IMR-90 (cell line): ENCODE measurements around the gene ACSBG1. TPM values are rescaled to one million over a fixed set of nuclear protein-coding genes. Genes with fewer than 3 reads are reported as not detected.

Source experiments
- ATAC-seq: fragments of 200-7000 bp; cut with Tn5 transposase; 2 replicates; pipeline ENCODE4 v1.9.1; 2020; ENCODE audit warnings: low read depth, mild to moderate bottlenecking, moderate library complexity
- BruUV-seq: library from RNA; stranded (reverse); fragments of 400-500 nt; replicated peaks from 2 replicates; lab custom pipeline; 2021; lab: Mats Ljungman, UMichigan
- CTCF ChIA-PET: fragments of 300-600 bp; formaldehyde crosslinking; extraction: SDS; loops from one replicate; lab custom pipeline; 2021; ENCODE audit warnings: antibody characterized with exemption; lab: Yijun Ruan, JAX
- POLR2A ChIA-PET: fragments of 300-600 bp; sonication (Branson Sonifier 250); formaldehyde crosslinking; loops from one replicate; lab custom pipeline; 2022; ENCODE audit warnings: antibody characterized with exemption; ENCODE audit not compliant: unreplicated experiment; lab: Charles Lee
- DNase-seq: peaks from one replicate; pipeline ENCODE4 v3.0.0; 2013
- H2AFZ ChIP-seq: replicated peaks from 2 replicates; pipeline ENCODE3; 2013; ENCODE audit warnings: low read length, mild to moderate bottlenecking; ENCODE audit not compliant: poor library complexity
- H2AK5ac ChIP-seq: 2 replicates; pipeline ENCODE4 v1.6.1; 2013; ENCODE audit warnings: low read depth, low read length, inconsistent platforms
- H2AK9ac ChIP-seq: replicated peaks from 2 replicates; pipeline ENCODE3; 2013; ENCODE audit warnings: mild to moderate bottlenecking, low read depth, low read length, moderate library complexity; ENCODE audit not compliant: poor library complexity
- H2BK120ac ChIP-seq: 2 replicates; pipeline ENCODE4 v1.6.1; 2013; ENCODE audit warnings: low read depth, low read length, inconsistent platforms
- H2BK15ac ChIP-seq: 3 replicates; pipeline ENCODE4 v1.6.1; 2013; ENCODE audit warnings: low read depth, low read length, inconsistent platforms
- H2BK20ac ChIP-seq: 2 replicates; pipeline ENCODE4 v1.6.1; 2013; ENCODE audit warnings: low read depth, mild to moderate bottlenecking, inconsistent platforms, low read length, moderate library complexity
- H2BK5ac ChIP-seq: 2 replicates; pipeline ENCODE4 v1.6.1; 2013; ENCODE audit warnings: mild to moderate bottlenecking, low read depth, low read length, inconsistent platforms; ENCODE audit not compliant: poor library complexity, severe bottlenecking
- H3K14ac ChIP-seq: replicated peaks from 2 replicates; pipeline ENCODE4 v1.6.1; 2013; ENCODE audit warnings: low read depth, low read length, inconsistent platforms
- H3K18ac ChIP-seq: 2 replicates; pipeline ENCODE4 v1.6.1; 2013; ENCODE audit warnings: low read depth, low read length, control low read depth
- H3K23ac ChIP-seq: 2 replicates; pipeline ENCODE4 v1.6.1; 2013; ENCODE audit warnings: low read depth, low read length, inconsistent platforms
- H3K27ac ChIP-seq: 2 replicates; pipeline ENCODE4 v1.5.1; 2013; ENCODE audit warnings: mild to moderate bottlenecking, control low read depth, low read length; ENCODE audit not compliant: insufficient read depth
- H3K27me3 ChIP-seq: 2 replicates; pipeline ENCODE4 v1.6.1; 2013; ENCODE audit warnings: low read length; ENCODE audit not compliant: control insufficient read depth, insufficient read depth
- H3K36me3 ChIP-seq: 2 replicates; pipeline ENCODE4 v1.6.1; 2013; ENCODE audit warnings: low read length, mixed read lengths; ENCODE audit not compliant: control insufficient read depth, insufficient read depth
- H3K4ac ChIP-seq: 2 replicates; pipeline ENCODE4 v1.6.1; 2013; ENCODE audit warnings: low read depth, low read length, inconsistent platforms
- H3K4me1 ChIP-seq: 2 replicates; pipeline ENCODE4 v1.6.1; 2013; ENCODE audit warnings: low read length, mixed read lengths; ENCODE audit not compliant: control insufficient read depth, insufficient read depth
- H3K4me2 ChIP-seq: 2 replicates; pipeline ENCODE4 v1.6.1; 2013; ENCODE audit warnings: low read depth, mild to moderate bottlenecking, control low read depth, low read length, moderate library complexity
- H3K4me3 ChIP-seq: 2 replicates; pipeline ENCODE4 v1.5.1; 2013; ENCODE audit warnings: low read depth, mild to moderate bottlenecking, control low read depth, low read length, moderate library complexity; ENCODE audit not compliant: insufficient read depth
- H3K56ac ChIP-seq: 2 replicates; pipeline ENCODE4 v1.6.1; 2013; ENCODE audit warnings: low read length, inconsistent platforms; ENCODE audit not compliant: insufficient read depth; ENCODE audit errors: extremely low read depth
- H3K79me1 ChIP-seq, 2 experiments: 2 replicates each; pipeline ENCODE4 v1.6.1; 2013; ENCODE audit warnings: low read length in 2 of 2, inconsistent platforms in 1 of 2, low read depth in 1 of 2
- H3K9ac ChIP-seq: 2 replicates; pipeline ENCODE4 v1.6.1; 2013; ENCODE audit warnings: low read depth, low read length, control low read depth
- H3K9me1 ChIP-seq: 2 replicates; pipeline ENCODE4 v1.6.1; 2013; ENCODE audit warnings: low read length, inconsistent platforms; ENCODE audit not compliant: insufficient read depth
- H3K9me3 ChIP-seq: 2 replicates; pipeline ENCODE4 v1.6.1; 2013; ENCODE audit warnings: low read length; ENCODE audit not compliant: control insufficient read depth, insufficient read depth
- H4K20me1 ChIP-seq: 2 replicates; pipeline ENCODE4 v1.6.1; 2013; ENCODE audit warnings: low read length, inconsistent platforms; ENCODE audit not compliant: insufficient read depth
- H4K5ac ChIP-seq: 2 replicates; pipeline ENCODE4 v1.6.1; 2013; ENCODE audit warnings: mild to moderate bottlenecking, low read depth, low read length, control low read depth
- H4K8ac ChIP-seq, 2 experiments: 2 replicates each; pipeline ENCODE4 v1.6.1; 2013; ENCODE audit warnings: low read depth in 2 of 2, low read length in 2 of 2, control low read depth in 1 of 2, inconsistent platforms in 1 of 2
- H4K91ac ChIP-seq: 2 replicates; pipeline ENCODE4 v1.6.1; 2013; ENCODE audit warnings: low read depth, low read length, inconsistent platforms; ENCODE audit not compliant: insufficient read depth
- BHLHE40 ChIP-seq: fragments of 150-350 bp; IDR thresholded peaks from 2 replicates; pipeline ENCODE4 v1.6.1; 2016; ENCODE audit warnings: mild to moderate bottlenecking, low read depth, low read length
- CHD1 ChIP-seq: IDR thresholded peaks from 2 replicates; pipeline ENCODE4 v1.6.1; 2012; ENCODE audit warnings: low read depth, low read length, improper control_type of control experiment
- MAFK ChIP-seq: IDR thresholded peaks from 2 replicates; pipeline ENCODE4 v1.6.1; 2012; ENCODE audit warnings: low read depth, low read length, improper control_type of control experiment
- MAZ ChIP-seq: IDR thresholded peaks from 2 replicates; pipeline ENCODE4 v1.6.1; 2012; ENCODE audit warnings: low read depth, mild to moderate bottlenecking, low read length, improper control_type of control experiment, moderate library complexity, borderline replicate concordance
- MXI1 ChIP-seq: IDR thresholded peaks from 2 replicates; pipeline ENCODE4 v1.6.1; 2012; ENCODE audit warnings: low read depth, mild to moderate bottlenecking, low read length, moderate library complexity, borderline replicate concordance
- NFE2L2 ChIP-seq: fragments of 150-350 bp; IDR thresholded peaks from 2 replicates; pipeline ENCODE4 v1.6.1; 2016; ENCODE audit warnings: low read depth, mild to moderate bottlenecking, low read length
- POLR2A ChIP-seq: IDR thresholded peaks from 2 replicates; pipeline ENCODE4 v1.6.1; 2012; ENCODE audit warnings: mild to moderate bottlenecking, low read depth, low read length
- RFX5 ChIP-seq: IDR thresholded peaks from 2 replicates; pipeline ENCODE4 v1.8.0; 2012; ENCODE audit warnings: low read depth, mild to moderate bottlenecking, low read length, moderate library complexity
- WGBS, 2 experiments: methylation state at CpG; one replicate each; pipeline versions ENCODE4 v1.1.5 to v1.1.7; 2013; ENCODE audit warnings: missing lambda C conversion rate in 2 of 2; ENCODE audit not compliant: insufficient read length in 1 of 2; ENCODE audit errors: extremely low coverage in 2 of 2; 5-methylcytosine and 5-hydroxymethylcytosine counted together
- dilution Hi-C: fragments of 300-500 bp; cut with HindIII; formaldehyde crosslinking; loops from one replicate; pipeline ENCODE4 v1.14.3; 2018; ENCODE audit warnings: low sequenced_read_pairs; ENCODE audit not compliant: unreplicated experiment
- in situ Hi-C: fragments of 300-500 bp; cut with MboI; formaldehyde crosslinking; loops from 3 replicates; pipeline ENCODE4 v1.14.3; 2019; ENCODE audit warnings: low sequenced_read_pairs, inconsistent platforms, mixed read lengths
- intact Hi-C: fragments of 100-400 bp; cut with micrococcal nuclease; formaldehyde crosslinking; loops from 2 replicates; pipeline ENCODE4 v1.10.0; 2022
- polyA plus RNA-seq, 3 experiments: library from polyadenylated mRNA; depleted of rRNA; stranded (reverse); fragments of >200 nt; gene quantifications; 2 replicates each; pipeline ENCODE4 v1.2.3, GENCODE V29; 2012; ENCODE audit warnings: low replicate concordance in 1 of 3
- total RNA-seq: library from RNA; depleted of rRNA; stranded (reverse); fragments of >200 nt; gene quantifications from 2 replicates; pipeline ENCODE4 v1.2.3, GENCODE V29; 2012

Gene ACSBG1
- total and polyA plus RNA-seq, 2 of the 4 experiments (the other 2 are of a cell fraction): 0.02 TPM; not detected in 1

GRCh38 chr15:78149068-78149804 lies 85.1 kb downstream of the ACSBG1 start, which contains the start of gene IDH3A:
TSS of gene IDH3A (plus strand) at chr15:78149362. CDS start at chr15:78149404, 42 bp downstream.
- 0% methylated on average over 31 of the region's 79 CpGs; no CpG with 5 or more reads in 1 of the 2 experiments for WGBS, 2 experiments
- no TSS peak for BruUV-seq
- POLR2A ChIA-PET: interaction anchor here (0.6 to 0.7 kb wide), 3 partner anchors 69 to 696 kb away, joined by 3 to 8 read pairs (median 4); no protein-coding TSS in a partner anchor

More at GRCh38 chr15:78149068-78149804, 85.1 kb downstream of the ACSBG1 start, which contains the start of gene IDH3A:
- H3K9ac ChIP-seq: peak within 1 kb of the TSS; percentile 75
- H3K79me1 ChIP-seq: peaks cover 15 to 42% of the 10 kb centered on the region in 2 experiments; a peak in 3 of 4 replicates
- H3K9me1 ChIP-seq: peaks cover 11% of the 10 kb centered on the region
- H4K91ac ChIP-seq: no peak within 1 kb of the TSS
- peak within 1 kb of the TSS; percentile 84 for H2AK9ac ChIP-seq
- in situ Hi-C loops (no loop called here), intact Hi-C loops (no loop called here), dilution Hi-C loops (no loop called here)
- peak; percentile 92 for DNase-seq
- H3K14ac ChIP-seq: peak within 1 kb of the TSS; percentile 91
- no peaks in the 10 kb centered on the region for H3K36me3 ChIP-seq
- peak within 1 kb of the TSS; percentile 55 for H3K27ac ChIP-seq
- peak within 1 kb of the TSS; percentile 63 to 80; a peak in 3 of 4 replicates for H4K8ac ChIP-seq
- peak within 1 kb of the TSS; percentile 82 for H3K4me2 ChIP-seq
- peak within 1 kb of the TSS; percentile 80 for H3K4ac ChIP-seq
- H2BK120ac ChIP-seq: no peak within 1 kb of the TSS
- H3K18ac ChIP-seq: peak within 1 kb of the TSS; percentile 59; the same call in 1 of the 2 replicates
- CTCF ChIA-PET: no interaction called here
- peak; percentile 99 for ATAC-seq
- no peaks in the 10 kb centered on the region for H3K9me3 ChIP-seq
- peak within 1 kb of the TSS; percentile 76 for H3K4me3 ChIP-seq
- peak within 1 kb of the TSS; percentile 98 for H2AFZ ChIP-seq
- H4K20me1 ChIP-seq: peaks cover 7% of the 10 kb centered on the region; the same call in 1 of the 2 replicates
- peaks cover 5% of the 10 kb centered on the region for H3K4me1 ChIP-seq
- H2AK5ac ChIP-seq: peak within 1 kb of the TSS; percentile 55
- TF ChIP-seq MXI1 (peak; percentile 85; the same call in 1 of the 2 replicates), MAZ (peak; percentile 87; the same call in 1 of the 2 replicates), CHD1 (no peak), BHLHE40 (peak; percentile 59; the same call in 1 of the 2 replicates), MAFK (no peak), NFE2L2 (no peak), POLR2A (peak; percentile 75), RFX5 (no peak)
- H3K23ac ChIP-seq: peak within 1 kb of the TSS; percentile 85
- peak within 1 kb of the TSS; percentile 82 for H3K56ac ChIP-seq
- no peak within 1 kb of the TSS for H2BK20ac ChIP-seq
- peak within 1 kb of the TSS; percentile 52; the same call in 1 of the 2 replicates for H4K5ac ChIP-seq
- H2BK5ac ChIP-seq: peak within 1 kb of the TSS; percentile 78
- no peaks in the 10 kb centered on the region for H3K27me3 ChIP-seq
- no peak within 1 kb of the TSS for H2BK15ac ChIP-seq
